ENCODE data around the gene MSRB2.

- TF ChIP-seq POLR2A (IDR thresholded peaks at IDR 0.05) = no peak
- TF ChIP-seq, protein P1, sequence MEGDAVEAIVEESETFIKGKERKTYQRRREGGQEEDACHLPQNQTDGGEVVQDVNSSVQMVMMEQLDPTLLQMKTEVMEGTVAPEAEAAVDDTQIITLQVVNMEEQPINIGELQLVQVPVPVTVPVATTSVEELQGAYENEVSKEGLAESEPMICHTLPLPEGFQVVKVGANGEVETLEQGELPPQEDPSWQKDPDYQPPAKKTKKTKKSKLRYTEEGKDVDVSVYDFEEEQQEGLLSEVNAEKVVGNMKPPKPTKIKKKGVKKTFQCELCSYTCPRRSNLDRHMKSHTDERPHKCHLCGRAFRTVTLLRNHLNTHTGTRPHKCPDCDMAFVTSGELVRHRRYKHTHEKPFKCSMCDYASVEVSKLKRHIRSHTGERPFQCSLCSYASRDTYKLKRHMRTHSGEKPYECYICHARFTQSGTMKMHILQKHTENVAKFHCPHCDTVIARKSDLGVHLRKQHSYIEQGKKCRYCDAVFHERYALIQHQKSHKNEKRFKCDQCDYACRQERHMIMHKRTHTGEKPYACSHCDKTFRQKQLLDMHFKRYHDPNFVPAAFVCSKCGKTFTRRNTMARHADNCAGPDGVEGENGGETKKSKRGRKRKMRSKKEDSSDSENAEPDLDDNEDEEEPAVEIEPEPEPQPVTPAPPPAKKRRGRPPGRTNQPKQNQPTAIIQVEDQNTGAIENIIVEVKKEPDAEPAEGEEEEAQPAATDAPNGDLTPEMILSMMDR (IDR thresholded peaks at IDR 0.05 in 4 of 5, conservative IDR thresholded peaks at IDR 0.05 in 1 of 5) = no peak
Observed at GRCh38 chr10:23080262-23080661, 15.1 kb upstream of the MSRB2 start.
